T-cell (primary cell): Measurements from ENCODE around the gene ACKR3. TPM values are rescaled to one million over a fixed set of nuclear protein-coding genes. Genes with fewer than 3 reads are reported as not detected.

Experiments
- ATAC-seq, 4 experiments: fragments of 200-7000 bp in 3 of 4; fragments of 150-1000 bp in 1 of 4; cut with Tn5 transposase; replicated peaks in 1 of 4; 1 replicate in 3 of 4; 2 replicates in 1 of 4; pipeline ENCODE4 v1.10.0; 2021; ENCODE audit warnings: moderate library complexity in 3 of 4, mild to moderate bottlenecking in 2 of 4, moderate number of reproducible peaks in 1 of 4
- CTCF ChIA-PET, 2 donors: fragments of 300-600 bp; sonication (Branson Sonifier 250); formaldehyde crosslinking; loops; one replicate each; lab custom pipeline; 2022; ENCODE audit warnings: antibody characterized with exemption in 2 of 2; lab: Charles Lee
- POLR2A ChIA-PET, 2 donors: fragments of 300-600 bp; sonication (Branson Sonifier 250); formaldehyde crosslinking; loops; one replicate each; lab custom pipeline; 2022; ENCODE audit warnings: antibody characterized with exemption in 2 of 2; lab: Charles Lee
- DNase-seq, 35 experiments: peaks; one replicate each; pipeline versions ENCODE4 v3.0.0 to v3.0.0-alpha.2; 2013 to 2023
- H3K27ac ChIP-seq: one replicate; pipeline ENCODE4 v1.5.1; 2013; ENCODE audit warnings: low read length
- H3K27me3 ChIP-seq, 2 experiments: replicated peaks in 1 of 2; 1 replicate in 1 of 2; 2 replicates in 1 of 2; pipeline versions ENCODE4 v1.6.1 to v1.7.0; 2013; ENCODE audit warnings: low read length in 1 of 2, mixed read lengths in 1 of 2; ENCODE audit not compliant: control insufficient read depth in 2 of 2, insufficient read depth in 2 of 2; ENCODE audit errors: extremely low read depth in 1 of 2
- H3K36me3 ChIP-seq, 2 donors: 1 replicate in 1 of 2; 2 replicates in 1 of 2; pipeline versions ENCODE4 v1.6.1 to v1.7.0; 2013; ENCODE audit warnings: low read length in 1 of 2; ENCODE audit not compliant: control insufficient read depth in 2 of 2, insufficient read depth in 1 of 2; ENCODE audit errors: extremely low read depth in 1 of 2
- H3K4me1 ChIP-seq, 2 experiments: 1 replicate in 1 of 2; 2 replicates in 1 of 2; pipeline versions ENCODE4 v1.6.1 to v1.7.0; 2013; ENCODE audit warnings: low read length in 2 of 2, mixed read lengths in 1 of 2; ENCODE audit not compliant: insufficient read depth in 2 of 2, control insufficient read depth in 1 of 2; ENCODE audit errors: extremely low read depth in 1 of 2
- H3K4me3 ChIP-seq, 2 donors: 1 replicate in 1 of 2; 2 replicates in 1 of 2; pipeline versions ENCODE4 v1.5.1 to v1.7.0; 2013; ENCODE audit warnings: mild to moderate bottlenecking in 2 of 2, low read length in 1 of 2, moderate library complexity in 1 of 2; ENCODE audit not compliant: control insufficient read depth in 1 of 2; ENCODE audit errors: extremely low read depth in 1 of 2
- H3K9me3 ChIP-seq: 2 replicates; pipeline ENCODE4 v1.7.0; 2013
- H3K27ac Mint-ChIP-seq, 2 donors: one replicate each; pipeline ENCODE4 v1.8.0; 2020 to 2021; ENCODE audit warnings: mild to moderate bottlenecking in 2 of 2, mixed read lengths in 2 of 2
- H3K27me3 Mint-ChIP-seq, 2 donors: one replicate each; pipeline ENCODE4 v1.8.0; 2021 to 2022; ENCODE audit warnings: mixed read lengths in 2 of 2
- H3K36me3 Mint-ChIP-seq: one replicate; pipeline ENCODE4 v1.8.0; 2021; ENCODE audit warnings: mixed read lengths
- H3K4me1 Mint-ChIP-seq, 3 donors: one replicate each; pipeline ENCODE4 v1.8.0; 2020 to 2022; ENCODE audit warnings: mixed read lengths in 3 of 3, mild to moderate bottlenecking in 1 of 3
- H3K4me3 Mint-ChIP-seq, 3 donors: one replicate each; pipeline ENCODE4 v1.8.0; 2020 to 2022; ENCODE audit warnings: mild to moderate bottlenecking in 3 of 3, mixed read lengths in 3 of 3, moderate library complexity in 3 of 3
- H3K9me3 Mint-ChIP-seq, 3 donors: one replicate each; pipeline ENCODE4 v1.8.0; 2020 to 2022; ENCODE audit warnings: mixed read lengths in 3 of 3
- WGBS: methylation state at CpG from one replicate; pipeline ENCODE4 v1.1.5; 2013; ENCODE audit warnings: missing lambda C conversion rate; ENCODE audit not compliant: insufficient coverage; 5-methylcytosine and 5-hydroxymethylcytosine counted together
- total RNA-seq, 35 experiments: library from RNA in 6 of 35; stranded (reverse) in 6 of 35; fragments of 120-200 nt in 1 of 35; gene quantifications; one replicate each; pipeline versions ENCODE4 v1.2.1 to v1.2.4 and lab custom pipeline; 2013 to 2026

Gene ACKR3
- total RNA-seq, 5 donors from 2014 or later (not counting 1 experiment from before 2014, with no cell fraction given), result 3.3 to 6.9 (median 4.5) TPM

DNA sequence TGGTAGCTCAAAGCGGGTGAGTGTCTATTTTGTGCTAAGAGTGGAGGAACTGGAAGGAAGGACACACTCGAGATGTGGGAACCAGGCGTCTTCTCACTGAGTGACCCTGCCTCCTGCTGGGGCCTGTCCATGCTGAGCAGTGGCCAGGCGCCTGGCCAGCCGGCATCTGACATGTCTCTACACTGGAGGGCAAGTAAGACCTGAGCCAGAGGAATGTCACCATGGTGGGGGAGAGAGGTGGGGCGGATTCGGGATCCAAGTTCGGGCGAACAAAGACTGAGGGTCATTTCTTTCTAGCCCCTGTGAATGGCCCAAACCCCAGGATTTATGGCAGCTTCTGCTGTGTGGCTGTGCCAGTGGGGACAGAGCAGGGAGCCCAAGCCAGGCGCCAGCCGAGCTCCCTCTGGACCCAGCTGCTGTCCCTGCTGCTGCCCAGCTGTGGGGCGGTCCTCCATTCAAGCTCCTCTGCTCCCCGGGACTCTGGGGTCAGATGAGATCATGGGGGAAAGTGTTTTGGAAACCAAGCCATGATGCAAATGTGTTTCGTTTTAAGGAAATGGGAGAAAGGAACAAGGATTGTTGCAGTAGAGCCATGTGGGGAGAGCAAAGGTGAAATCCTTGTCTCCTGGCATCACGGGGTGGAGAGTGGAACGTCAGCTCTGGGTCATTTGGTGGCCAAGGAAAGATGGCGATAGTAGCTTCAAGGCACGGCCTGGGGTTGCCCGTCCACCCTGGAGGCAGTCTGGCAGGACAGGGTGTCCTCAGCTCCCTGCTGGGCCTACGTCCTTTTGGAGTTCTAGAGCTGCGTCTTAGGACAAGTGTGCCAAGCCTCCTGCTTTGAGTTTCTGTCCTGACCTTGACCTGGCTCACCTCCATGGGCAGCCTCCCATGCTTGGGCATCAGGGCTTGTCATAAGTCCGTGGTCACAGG, 8.1 kb downstream of the ACKR3 start:
- Mint-ChIP-seq H3K9me3 (no peaks in the 10 kb centered on the region), H3K4me3 (no peak overlapping the region), H3K4me1 (peaks cover 0 to 6% (median 2%) of the 10 kb centered on the region in 3 donors), H3K27ac (no peak overlapping the region), H3K36me3 (peaks cover 25% of the 10 kb centered on the region), H3K27me3 (no peaks in the 10 kb centered on the region)
- Histone ChIP-seq H3K9me3 (no peaks in the 10 kb centered on the region), H3K4me3 (no peak overlapping the region), H3K27me3 (no peaks in the 10 kb centered on the region), H3K27ac (no peak overlapping the region), H3K4me1 (no peaks in the 10 kb centered on the region), H3K36me3 (peaks cover 24 to 51% of the 10 kb centered on the region in 2 donors)
- 91% methylated on average over 22 of the region's 22 CpGs for WGBS
- ChIA-PET POLR2A (no interaction called here), CTCF (interaction anchor here in 1 of 2 donors (0.6 kb wide), 1 partner anchor 431 kb away, joined by 6 read pairs; no protein-coding TSS in a partner anchor)
- ATAC-seq (no peak), DNase-seq (no peak)

DNA sequence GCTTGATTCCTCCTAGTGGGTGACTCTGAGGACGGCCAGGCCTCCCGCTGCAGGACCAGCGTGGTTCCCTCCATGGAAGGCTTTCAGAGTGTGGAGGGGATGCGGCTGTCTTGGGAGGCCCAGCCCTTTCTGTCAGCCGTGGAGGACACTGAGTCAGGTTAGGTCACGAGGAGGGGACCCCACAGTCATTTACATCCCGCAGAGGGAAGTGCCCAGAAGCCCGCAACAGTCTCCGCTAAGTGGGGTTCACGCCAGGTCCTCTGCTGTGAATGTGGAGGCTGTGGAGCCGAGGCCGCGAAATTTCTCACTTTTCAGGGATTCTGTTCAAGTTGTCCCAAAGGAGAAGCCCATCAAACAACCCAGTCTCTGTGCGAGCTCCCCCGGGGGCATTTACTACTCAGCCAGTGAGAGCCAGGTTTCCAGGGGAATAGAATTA, 8.8 kb downstream of the ACKR3 start:
- ATAC-seq, result no peak
- H3K9me3 ChIP-seq, result no peaks in the 10 kb centered on the region
- Mint-ChIP-seq H3K27ac (no peak overlapping the region), H3K4me1 (peaks cover 0 to 6% (median 2%) of the 10 kb centered on the region in 3 donors), H3K36me3 (peaks cover 32% of the 10 kb centered on the region), H3K4me3 (no peak overlapping the region), H3K9me3 (no peaks in the 10 kb centered on the region), H3K27me3 (no peaks in the 10 kb centered on the region)
- no peaks in the 10 kb centered on the region for H3K27me3 ChIP-seq
- DNase-seq, result no peak
- WGBS, result 94% methylated on average over 11 of the region's 15 CpGs
- no peak overlapping the region for H3K4me3 ChIP-seq
- no peak overlapping the region for H3K27ac ChIP-seq
- ChIA-PET POLR2A (no interaction called here), CTCF (interaction anchor here in 1 of 2 donors (0.6 kb wide), 1 partner anchor 432 kb away, joined by 6 read pairs; no protein-coding TSS in a partner anchor)
- no peaks in the 10 kb centered on the region for H3K4me1 ChIP-seq
- H3K36me3 ChIP-seq, result peaks cover 24 to 56% of the 10 kb centered on the region in 2 donors

DNA sequence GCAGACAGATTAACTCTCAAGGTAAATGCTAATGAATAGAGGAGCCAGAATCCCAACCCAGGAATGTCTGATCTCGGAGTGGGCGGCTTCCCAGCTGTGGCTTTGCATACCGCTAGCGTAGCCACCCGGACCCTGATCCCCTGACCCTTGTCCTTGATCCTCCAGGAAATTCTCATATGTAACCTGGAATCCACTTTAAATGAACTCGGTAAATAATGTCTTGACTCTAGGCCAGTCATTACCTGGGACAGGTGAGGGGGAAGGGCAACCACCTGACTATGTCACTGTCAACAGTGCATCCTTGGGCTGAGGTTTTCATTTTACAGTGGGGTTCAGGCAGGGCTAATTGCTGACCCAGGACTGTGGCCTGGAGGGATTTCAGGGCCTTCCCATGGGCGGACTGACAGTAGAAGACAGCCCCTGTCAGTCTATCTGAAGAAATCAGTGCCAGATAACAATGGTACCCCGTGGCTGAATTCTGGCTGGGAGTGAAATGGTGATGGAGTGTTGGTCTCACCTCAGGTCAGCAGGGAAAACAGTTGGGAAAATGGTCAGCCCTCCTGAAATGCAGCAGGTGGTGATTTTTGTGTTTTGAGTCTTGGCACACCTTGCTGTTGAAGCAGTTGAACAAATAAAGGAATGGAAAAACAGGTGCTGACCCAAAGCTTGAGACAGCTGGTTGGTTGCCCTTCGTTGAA, 9.6 kb downstream of the ACKR3 start:
- Mint-ChIP-seq H3K27me3 (no peaks in the 10 kb centered on the region), H3K36me3 (peaks cover 31% of the 10 kb centered on the region), H3K27ac (no peak overlapping the region), H3K4me1 (peaks cover 0 to 6% (median 1%) of the 10 kb centered on the region in 3 donors), H3K9me3 (no peaks in the 10 kb centered on the region), H3K4me3 (no peak overlapping the region)
- H3K27me3 ChIP-seq, result no peaks in the 10 kb centered on the region
- no peak overlapping the region for H3K27ac ChIP-seq
- 92% methylated on average over 9 of the region's 9 CpGs for WGBS
- no peaks in the 10 kb centered on the region for H3K9me3 ChIP-seq
- H3K4me1 ChIP-seq, result no peaks in the 10 kb centered on the region
- ChIA-PET CTCF (no interaction called here), POLR2A (no interaction called here)
- no peak for DNase-seq
- H3K36me3 ChIP-seq, result peaks cover 27 to 51% of the 10 kb centered on the region in 2 donors
- ATAC-seq, result no peak
- H3K4me3 ChIP-seq, result no peak overlapping the region

- H3K4me3 Mint-ChIP-seq, result no peak overlapping the region
- H3K4me3 ChIP-seq, result no peak overlapping the region
- no peak overlapping the region for H3K27ac ChIP-seq
- peaks cover 0 to 6% (median 0%) of the 10 kb centered on the region in 3 donors for H3K4me1 Mint-ChIP-seq
- no peaks in the 10 kb centered on the region for H3K27me3 Mint-ChIP-seq
- ATAC-seq (no peak), DNase-seq (no peak)
- no peak overlapping the region for H3K27ac Mint-ChIP-seq
- WGBS, result 93% methylated on average over 9 of the region's 9 CpGs
- H3K9me3 ChIP-seq, result no peaks in the 10 kb centered on the region
- no peaks in the 10 kb centered on the region for H3K9me3 Mint-ChIP-seq
- H3K36me3 Mint-ChIP-seq, result peaks cover 30% of the 10 kb centered on the region
- CTCF ChIA-PET, result no interaction called here
- no peaks in the 10 kb centered on the region for H3K4me1 ChIP-seq
- no peaks in the 10 kb centered on the region for H3K27me3 ChIP-seq
- POLR2A ChIA-PET, result no interaction called here
- peaks cover 31 to 47% of the 10 kb centered on the region in 2 donors for H3K36me3 ChIP-seq
These were observed 10.2 kb downstream of the ACKR3 start for GRCh38 chr2:236579746-236580315.

DNA sequence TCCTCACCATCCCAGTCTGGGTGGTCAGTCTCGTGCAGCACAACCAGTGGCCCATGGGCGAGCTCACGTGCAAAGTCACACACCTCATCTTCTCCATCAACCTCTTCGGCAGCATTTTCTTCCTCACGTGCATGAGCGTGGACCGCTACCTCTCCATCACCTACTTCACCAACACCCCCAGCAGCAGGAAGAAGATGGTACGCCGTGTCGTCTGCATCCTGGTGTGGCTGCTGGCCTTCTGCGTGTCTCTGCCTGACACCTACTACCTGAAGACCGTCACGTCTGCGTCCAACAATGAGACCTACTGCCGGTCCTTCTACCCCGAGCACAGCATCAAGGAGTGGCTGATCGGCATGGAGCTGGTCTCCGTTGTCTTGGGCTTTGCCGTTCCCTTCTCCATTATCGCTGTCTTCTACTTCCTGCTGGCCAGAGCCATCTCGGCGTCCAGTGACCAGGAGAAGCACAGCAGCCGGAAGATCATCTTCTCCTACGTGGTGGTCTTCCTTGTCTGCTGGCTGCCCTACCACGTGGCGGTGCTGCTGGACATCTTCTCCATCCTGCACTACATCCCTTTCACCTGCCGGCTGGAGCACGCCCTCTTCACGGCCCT, 11.2 kb downstream of the ACKR3 start:
- no peak for ATAC-seq
- 95% methylated on average over 26 of the region's 29 CpGs for WGBS
- no peak for DNase-seq
- Histone ChIP-seq H3K4me1 (no peaks in the 10 kb centered on the region), H3K27me3 (no peaks in the 10 kb centered on the region), H3K27ac (no peak overlapping the region), H3K4me3 (no peak overlapping the region), H3K9me3 (no peaks in the 10 kb centered on the region), H3K36me3 (peaks cover 31 to 45% of the 10 kb centered on the region in 2 donors)
- H3K36me3 Mint-ChIP-seq, result peaks cover 32% of the 10 kb centered on the region
- CTCF ChIA-PET, result no interaction called here
- no peak overlapping the region for H3K27ac Mint-ChIP-seq
- H3K4me1 Mint-ChIP-seq, result peaks cover 0 to 6% (median 0%) of the 10 kb centered on the region in 3 donors
- POLR2A ChIA-PET, result no interaction called here
- no peaks in the 10 kb centered on the region for H3K27me3 Mint-ChIP-seq
- H3K4me3 Mint-ChIP-seq, result no peak overlapping the region
- no peaks in the 10 kb centered on the region for H3K9me3 Mint-ChIP-seq

GRCh38 chr2:236581546-236581945, 11.9 kb downstream of the ACKR3 start:
- no peaks in the 10 kb centered on the region for H3K27me3 Mint-ChIP-seq
- CTCF ChIA-PET, result no interaction called here
- H3K36me3 Mint-ChIP-seq, result peaks cover 32% of the 10 kb centered on the region
- DNase-seq (no peak), ATAC-seq (no peak)
- Histone ChIP-seq H3K9me3 (no peaks in the 10 kb centered on the region), H3K4me1 (no peaks in the 10 kb centered on the region), H3K36me3 (peaks cover 29 to 44% of the 10 kb centered on the region in 2 donors), H3K27ac (no peak overlapping the region), H3K4me3 (no peak overlapping the region), H3K27me3 (no peaks in the 10 kb centered on the region)
- 100% methylated on average over 2 of the region's 7 CpGs for WGBS
- peaks cover 0 to 1% (median 0%) of the 10 kb centered on the region in 3 donors for H3K9me3 Mint-ChIP-seq
- H3K27ac Mint-ChIP-seq, result no peak overlapping the region
- no peak overlapping the region for H3K4me3 Mint-ChIP-seq
- peaks cover 0 to 6% (median 0%) of the 10 kb centered on the region in 3 donors for H3K4me1 Mint-ChIP-seq
- POLR2A ChIA-PET, result no interaction called here
